ENCODE data around the gene ASB14. TPM values are rescaled to one million over a fixed set of nuclear protein-coding genes. Genes with fewer than 3 reads are reported as not detected.
"Not testable (repeated sequence)": the region's sequence is repeated elsewhere in the genome, so short reads cannot be mapped to it uniquely, and the experiment has no call there.

Gene ASB14
- not detected for total RNA-seq

- no peak for ATAC-seq (ENCODE audit: insufficient number of reproducible peaks, low FRiP score, low read depth)
- H3K27ac ChIP-seq: no peak within 1 kb of the TSS
These were observed at the start of gene ASB14 for GRCh38 chr3:57292159-57292896. Gene ASB14, minus strand, starts transcription at chr3:57292685. Its CDS starts 652 bp downstream, at chr3:57292033.

GRCh38 chr3:57339071-57339642, 46.7 kb upstream of the ASB14 start:
- not testable (repeated sequence) for H3K9me3 ChIP-seq; H3K27ac ChIP-seq; DNase-seq (ENCODE audit: low spot score); ATAC-seq (ENCODE audit: insufficient number of reproducible peaks, low FRiP score, low read depth); H3K36me3 ChIP-seq; H3K4me3 ChIP-seq; H3K4me1 ChIP-seq (ENCODE audit: control insufficient read depth in 1 of 2, low read depth in 2 of 2); H3K27me3 ChIP-seq (replicated peaks; ENCODE audit: insufficient read depth)

More at GRCh38 chr3:57292159-57292896, at the start of gene ASB14:
- H3K9me3 ChIP-seq: no peaks in the 10 kb centered on the region
- H3K4me1 ChIP-seq (ENCODE audit: control insufficient read depth in 1 of 2, low read depth in 2 of 2): peaks cover 0 to 7% of the 10 kb centered on the region in 2 donors
- TF ChIP-seq, protein P1, sequence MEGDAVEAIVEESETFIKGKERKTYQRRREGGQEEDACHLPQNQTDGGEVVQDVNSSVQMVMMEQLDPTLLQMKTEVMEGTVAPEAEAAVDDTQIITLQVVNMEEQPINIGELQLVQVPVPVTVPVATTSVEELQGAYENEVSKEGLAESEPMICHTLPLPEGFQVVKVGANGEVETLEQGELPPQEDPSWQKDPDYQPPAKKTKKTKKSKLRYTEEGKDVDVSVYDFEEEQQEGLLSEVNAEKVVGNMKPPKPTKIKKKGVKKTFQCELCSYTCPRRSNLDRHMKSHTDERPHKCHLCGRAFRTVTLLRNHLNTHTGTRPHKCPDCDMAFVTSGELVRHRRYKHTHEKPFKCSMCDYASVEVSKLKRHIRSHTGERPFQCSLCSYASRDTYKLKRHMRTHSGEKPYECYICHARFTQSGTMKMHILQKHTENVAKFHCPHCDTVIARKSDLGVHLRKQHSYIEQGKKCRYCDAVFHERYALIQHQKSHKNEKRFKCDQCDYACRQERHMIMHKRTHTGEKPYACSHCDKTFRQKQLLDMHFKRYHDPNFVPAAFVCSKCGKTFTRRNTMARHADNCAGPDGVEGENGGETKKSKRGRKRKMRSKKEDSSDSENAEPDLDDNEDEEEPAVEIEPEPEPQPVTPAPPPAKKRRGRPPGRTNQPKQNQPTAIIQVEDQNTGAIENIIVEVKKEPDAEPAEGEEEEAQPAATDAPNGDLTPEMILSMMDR (IDR thresholded peaks at IDR 0.05): no peak
- no peaks in the 10 kb centered on the region for H3K36me3 ChIP-seq
- no peaks in the 10 kb centered on the region for H3K27me3 ChIP-seq (replicated peaks; ENCODE audit: insufficient read depth)
- DNase-seq (ENCODE audit: low spot score): no peak
- H3K4me3 ChIP-seq: no peak within 1 kb of the TSS

- H3K9me3 ChIP-seq; ATAC-seq (ENCODE audit: insufficient number of reproducible peaks, low FRiP score, low read depth); H3K36me3 ChIP-seq; H3K27me3 ChIP-seq (replicated peaks; ENCODE audit: insufficient read depth); H3K4me3 ChIP-seq; H3K27ac ChIP-seq; H3K4me1 ChIP-seq (ENCODE audit: control insufficient read depth in 1 of 2, low read depth in 2 of 2); DNase-seq (ENCODE audit: low spot score): not testable (repeated sequence)
These were observed 46.0 kb upstream of the ASB14 start for GRCh38 chr3:57338272-57339070.

GRCh38 chr3:57335283-57335938, 42.9 kb upstream of the ASB14 start:
- H3K4me1 ChIP-seq (ENCODE audit: control insufficient read depth in 1 of 2, low read depth in 2 of 2): no peaks in the 10 kb centered on the region
- no peak overlapping the region for H3K4me3 ChIP-seq
- ATAC-seq (ENCODE audit: insufficient number of reproducible peaks, low FRiP score, low read depth) (no peak), DNase-seq (ENCODE audit: low spot score) (no peak)
- H3K9me3 ChIP-seq: no peaks in the 10 kb centered on the region
- H3K27ac ChIP-seq: no peak overlapping the region
- TF ChIP-seq, protein P1 (IDR thresholded peaks at IDR 0.05): no peak
- H3K27me3 ChIP-seq (replicated peaks; ENCODE audit: insufficient read depth): no peaks in the 10 kb centered on the region
- H3K36me3 ChIP-seq: no peaks in the 10 kb centered on the region

DNA sequence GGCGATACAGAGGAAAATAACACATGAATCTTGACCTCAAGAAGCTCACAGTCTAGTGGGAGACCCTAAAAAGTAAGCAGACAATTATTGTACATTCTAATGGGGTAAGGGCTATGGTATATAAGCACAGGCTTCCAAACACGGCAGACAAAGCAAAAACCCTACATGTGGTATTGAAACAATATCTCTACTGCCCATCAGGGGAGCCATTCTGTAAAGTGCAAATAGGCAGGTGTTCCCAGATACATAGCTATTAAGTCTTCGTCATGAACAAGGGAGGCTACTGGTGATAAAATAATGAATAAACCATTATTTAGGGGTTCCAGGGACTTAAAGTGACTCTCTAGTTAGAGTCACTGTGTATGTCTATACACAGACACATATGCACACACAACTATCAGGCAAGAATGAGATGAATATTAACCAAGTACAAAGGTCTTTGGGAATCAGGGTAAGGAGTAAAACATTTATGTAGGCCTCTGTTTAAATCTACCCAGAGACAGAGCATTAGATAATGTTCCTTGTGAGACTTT, 38.7 kb upstream of the ASB14 start:
- DNase-seq (ENCODE audit: low spot score): no peak
- H3K36me3 ChIP-seq: no peaks in the 10 kb centered on the region
- H3K27me3 ChIP-seq (replicated peaks; ENCODE audit: insufficient read depth): no peaks in the 10 kb centered on the region
- no peak overlapping the region for H3K4me3 ChIP-seq
- no peaks in the 10 kb centered on the region for H3K4me1 ChIP-seq (ENCODE audit: control insufficient read depth in 1 of 2, low read depth in 2 of 2)
- TF ChIP-seq, protein P1 (IDR thresholded peaks at IDR 0.05): no peak
- no peak overlapping the region for H3K27ac ChIP-seq
- ATAC-seq (ENCODE audit: insufficient number of reproducible peaks, low FRiP score, low read depth): no peak
- no peaks in the 10 kb centered on the region for H3K9me3 ChIP-seq

GRCh38 chr3:57326498-57326897, 34.0 kb upstream of the ASB14 start:
- not testable (repeated sequence) for H3K27ac ChIP-seq; H3K4me3 ChIP-seq; ATAC-seq (ENCODE audit: insufficient number of reproducible peaks, low FRiP score, low read depth); H3K36me3 ChIP-seq; H3K27me3 ChIP-seq (replicated peaks; ENCODE audit: insufficient read depth); DNase-seq (ENCODE audit: low spot score); H3K4me1 ChIP-seq (ENCODE audit: control insufficient read depth in 1 of 2, low read depth in 2 of 2); H3K9me3 ChIP-seq
